Esophagus (tissue), 2 donors: ENCODE measurements around the gene DACH1. TPM values are rescaled to one million over a fixed set of nuclear protein-coding genes. Genes with fewer than 3 reads are reported as not detected.
"Not testable (repeated sequence)": the region's sequence is repeated elsewhere in the genome, so short reads cannot be mapped to it uniquely, and the experiment has no call there.

Source experiments
- H3K27ac ChIP-seq, 2 donors: one replicate each; pipeline ENCODE4 v1.5.1; 2013; ENCODE audit warnings: low read depth in 2 of 2, mild to moderate bottlenecking in 2 of 2, inconsistent platforms in 1 of 2, low read length in 1 of 2, moderate library complexity in 1 of 2
- H3K27me3 ChIP-seq, 2 donors: one replicate each; pipeline ENCODE4 v1.6.1; 2013; ENCODE audit warnings: low read length in 2 of 2, control low read depth in 1 of 2, mild to moderate bottlenecking in 1 of 2; ENCODE audit not compliant: insufficient read depth in 2 of 2, control insufficient read depth in 1 of 2
- H3K36me3 ChIP-seq, 2 donors: one replicate each; pipeline ENCODE4 v1.6.1; 2013; ENCODE audit warnings: low read length in 1 of 2; ENCODE audit not compliant: control insufficient read depth in 2 of 2, insufficient read depth in 2 of 2
- H3K4me1 ChIP-seq, 2 donors: one replicate each; pipeline ENCODE4 v1.6.1; 2013; ENCODE audit warnings: low read length in 1 of 2; ENCODE audit not compliant: control insufficient read depth in 2 of 2, insufficient read depth in 2 of 2
- H3K4me3 ChIP-seq, 2 donors: one replicate each; pipeline ENCODE4 v1.5.1; 2013; ENCODE audit warnings: low read length in 2 of 2, mild to moderate bottlenecking in 2 of 2, low read depth in 1 of 2, moderate library complexity in 1 of 2
- H3K9me3 ChIP-seq, 2 donors: one replicate each; pipeline ENCODE4 v1.6.1; 2013; ENCODE audit warnings: mild to moderate bottlenecking in 2 of 2, low read depth in 1 of 2, low read length in 1 of 2, moderate library complexity in 1 of 2; ENCODE audit not compliant: control insufficient read depth in 2 of 2, insufficient read depth in 1 of 2
- WGBS, 2 donors: extraction: QIAGEN DNeasy Blood & Tissue Kit; methylation state at CpG; one replicate each; pipeline ENCODE4 v1.1.7; 2013; 5-methylcytosine and 5-hydroxymethylcytosine counted together
- polyA plus RNA-seq, 2 donors: library from polyadenylated mRNA; stranded (reverse); fragments of 200-250 nt; gene quantifications; one replicate each; pipeline ENCODE4 v1.2.3, GENCODE V29; 2013
- donor health status: healthy with polysubstance abuse.
- donor health status: Bipolar disorder and iron deficiency.

The DACH1 gene
- polyA plus RNA-seq: under 1 TPM; 0.16 TPM

DNA sequence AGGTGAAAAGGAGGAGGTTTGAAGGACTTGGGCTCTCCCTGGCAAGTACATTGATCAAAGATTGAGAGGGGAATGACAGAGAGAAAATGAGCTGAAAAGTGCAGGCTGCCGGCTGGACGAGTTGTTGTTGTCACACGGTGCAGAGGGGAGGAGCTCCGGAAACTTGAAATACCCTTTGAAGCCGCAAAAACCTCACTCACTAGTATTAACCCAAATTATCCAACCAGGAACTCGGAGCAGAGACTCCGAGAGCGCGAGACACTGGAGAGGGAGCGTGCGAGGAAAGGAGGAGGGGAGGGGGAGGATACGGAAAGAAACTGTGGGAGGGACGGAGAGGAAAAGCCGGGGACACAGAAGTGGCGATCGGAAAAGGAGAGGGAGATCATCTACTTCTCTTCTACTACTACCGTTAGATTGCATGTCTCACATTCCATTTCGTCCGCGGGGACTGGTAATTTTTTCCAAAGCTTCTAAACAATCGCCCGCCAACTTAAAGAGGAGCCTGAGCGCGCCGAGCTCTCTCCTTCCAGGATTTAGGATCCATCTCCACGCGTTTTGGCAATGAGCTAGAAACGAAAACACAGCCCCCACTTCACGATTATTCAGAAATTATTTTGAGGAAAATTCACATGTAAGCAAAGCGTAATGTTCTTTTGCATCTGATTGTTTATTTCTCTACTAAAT lies at the start of gene DACH1:
TSS of gene DACH1 (minus strand) at position 74 of the 684 bp plus-strand sequence.
- Histone ChIP-seq H3K27me3 (peaks cover 17 to 18% of the 10 kb centered on the region in 2 donors), H3K36me3 (no peaks in the 10 kb centered on the region), H3K27ac (peak within 1 kb of the TSS; percentile 59 to 65), H3K4me1 (peaks cover 11 to 18% of the 10 kb centered on the region in 2 donors), H3K9me3 (no peaks in the 10 kb centered on the region), H3K4me3 (peak within 1 kb of the TSS; percentile 54)
- WGBS, 2 donors: 3 to 4% methylated on average over 30 of the region's 30 CpGs

DNA sequence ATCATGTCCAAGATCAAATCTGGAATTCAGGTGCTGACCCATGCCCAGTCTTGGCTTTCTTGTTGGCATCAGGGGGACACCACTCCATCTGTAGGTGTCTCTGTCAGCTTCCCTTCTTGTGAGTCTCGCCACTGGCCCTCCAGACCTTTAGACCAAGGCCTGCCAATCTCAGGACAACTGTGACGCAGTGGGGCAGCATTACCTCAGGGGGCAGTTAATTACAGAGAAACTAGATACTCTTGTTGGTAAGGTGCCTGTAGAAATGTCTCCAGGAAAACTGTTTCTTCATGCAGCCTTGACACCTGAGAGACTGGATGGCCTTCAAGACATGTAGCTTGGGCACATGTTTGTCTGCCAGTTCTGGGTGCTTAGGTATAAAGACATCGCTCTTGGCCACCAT lies 46.7 kb upstream of the DACH1 start:
- Histone ChIP-seq H3K27me3 (no peaks in the 10 kb centered on the region), H3K9me3 (peaks cover 0 to 3% of the 10 kb centered on the region in 2 donors), H3K36me3 (no peaks in the 10 kb centered on the region), H3K4me3 (no peak overlapping the region), H3K4me1 (no peaks in the 10 kb centered on the region), H3K27ac (no peak overlapping the region)
- 86 to 92% methylated on average over 3 of the region's 3 CpGs for WGBS, 2 donors

DNA sequence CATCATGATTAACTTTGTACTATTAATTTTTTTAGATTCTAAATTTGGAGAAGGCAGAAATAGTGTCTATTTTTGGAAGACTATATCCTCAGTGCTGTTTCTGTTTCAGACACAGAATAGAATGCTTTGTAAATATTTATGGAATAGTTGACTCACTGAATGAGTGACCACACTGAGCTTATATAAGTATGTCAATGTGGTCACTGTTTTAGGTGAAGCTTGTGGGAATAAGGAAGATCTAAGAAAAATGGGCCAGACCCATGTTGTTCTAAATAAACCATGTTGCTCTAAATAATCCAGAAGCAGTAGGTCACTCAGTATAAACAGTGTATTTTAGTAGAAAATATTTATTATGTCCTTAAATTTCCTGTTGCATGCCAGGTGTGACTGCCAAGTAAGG lies 45.5 kb upstream of the DACH1 start:
- Histone ChIP-seq H3K36me3 (no peaks in the 10 kb centered on the region), H3K9me3 (peaks cover 0 to 3% of the 10 kb centered on the region in 2 donors), H3K27ac (no peak overlapping the region), H3K4me3 (no peak overlapping the region), H3K27me3 (no peaks in the 10 kb centered on the region), H3K4me1 (no peaks in the 10 kb centered on the region)

DNA sequence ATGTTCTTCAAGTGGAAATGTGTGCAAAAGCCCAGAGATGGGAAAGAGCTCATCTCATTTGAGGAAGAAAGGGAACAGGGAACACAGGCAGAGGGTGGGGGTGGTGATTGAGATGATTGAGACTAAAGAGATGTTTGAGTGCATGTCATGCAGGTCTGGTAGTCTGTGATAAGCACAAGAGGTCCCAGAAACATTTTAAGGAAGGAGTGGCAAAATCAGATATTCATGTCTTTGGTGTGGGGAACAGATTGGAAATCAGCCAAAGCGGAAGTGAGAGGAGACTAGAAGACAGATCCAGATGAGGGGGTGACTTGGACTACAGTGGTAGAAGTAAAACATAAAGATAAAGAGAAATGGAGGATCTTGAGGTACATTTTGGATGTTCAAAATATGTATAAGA lies 39.4 kb upstream of the DACH1 start:
- Histone ChIP-seq H3K36me3 (no peaks in the 10 kb centered on the region), H3K9me3 (peaks cover 0 to 3% of the 10 kb centered on the region in 2 donors), H3K4me3 (no peak overlapping the region), H3K4me1 (no peaks in the 10 kb centered on the region), H3K27ac (no peak overlapping the region), H3K27me3 (no peaks in the 10 kb centered on the region)
- WGBS, 2 donors: 78 to 81% methylated on average over 1 of the region's 1 CpG

DNA sequence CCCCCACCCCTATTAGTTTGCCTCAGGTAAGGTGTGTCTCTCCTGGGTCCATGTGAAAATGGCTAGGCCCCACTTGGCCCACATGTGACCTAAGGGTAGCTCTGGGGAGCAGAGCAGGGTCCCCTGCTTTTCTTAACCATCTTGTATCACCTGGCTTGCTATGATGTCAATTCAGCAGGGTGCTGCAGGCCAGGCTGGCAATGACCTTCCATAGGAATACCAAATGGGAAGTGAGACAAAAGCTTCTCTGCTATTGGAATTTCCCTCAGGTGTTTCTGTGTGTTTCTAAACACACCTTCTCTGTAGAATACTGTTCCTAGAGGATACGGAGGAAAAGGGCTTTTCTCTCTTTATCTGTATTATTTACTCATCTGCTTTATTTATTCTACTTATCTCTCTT lies 35.7 kb upstream of the DACH1 start:
- no peaks in the 10 kb centered on the region for H3K36me3 ChIP-seq
- 48 to 64% methylated on average over 1 of the region's 1 CpG for WGBS, 2 donors
- H3K4me1 ChIP-seq: no peaks in the 10 kb centered on the region
- no peak overlapping the region for H3K4me3 ChIP-seq
- H3K27me3 ChIP-seq: no peaks in the 10 kb centered on the region
- H3K9me3 ChIP-seq: no peaks in the 10 kb centered on the region
- H3K27ac ChIP-seq: no peak overlapping the region

DNA sequence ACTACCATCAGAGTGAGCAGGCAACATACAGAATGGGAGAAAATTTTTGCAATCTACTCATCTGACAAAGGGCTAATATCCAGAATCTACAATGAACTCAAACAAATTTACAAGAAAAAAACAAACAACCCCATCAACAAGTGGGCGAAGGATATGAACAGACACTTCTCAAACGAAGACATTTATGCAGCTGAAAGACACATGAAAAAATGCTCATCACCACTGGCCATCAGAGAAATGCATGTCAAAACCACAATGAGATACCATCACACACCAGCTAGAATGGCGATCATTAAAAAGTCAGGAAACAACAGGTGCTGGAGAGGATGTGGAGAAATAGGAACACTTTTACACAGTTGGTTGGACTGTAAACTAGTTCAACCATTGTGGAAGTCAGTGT lies 26.5 kb upstream of the DACH1 start:
- 88 to 89% methylated on average over 3 of the region's 3 CpGs for WGBS, 2 donors
- not testable (repeated sequence) for H3K36me3 ChIP-seq, H3K27ac ChIP-seq, H3K27me3 ChIP-seq, H3K9me3 ChIP-seq, H3K4me1 ChIP-seq, H3K4me3 ChIP-seq

DNA sequence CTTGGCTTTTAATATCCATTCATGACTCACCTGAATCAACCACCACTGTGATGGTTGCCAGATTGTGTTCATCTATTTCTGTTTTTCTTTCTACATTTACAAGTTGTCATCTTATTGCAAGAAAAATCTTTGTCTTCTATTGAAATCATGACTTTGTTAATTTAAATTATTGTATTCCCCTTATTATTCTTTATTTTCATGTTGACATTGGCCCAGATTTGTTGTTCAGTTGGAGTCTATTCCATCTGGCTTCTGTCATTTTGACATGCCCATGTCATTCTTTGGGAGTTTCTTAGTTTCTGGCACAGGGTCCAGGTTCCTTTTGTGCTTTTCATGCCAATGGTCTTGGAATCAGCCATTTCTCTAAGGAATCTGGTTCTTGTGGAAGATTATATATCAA lies 19.9 kb upstream of the DACH1 start:
- Histone ChIP-seq H3K4me1 (no peaks in the 10 kb centered on the region), H3K27me3 (no peaks in the 10 kb centered on the region), H3K36me3 (no peaks in the 10 kb centered on the region), H3K9me3 (no peaks in the 10 kb centered on the region), H3K4me3 (no peak overlapping the region), H3K27ac (no peak overlapping the region)

DNA sequence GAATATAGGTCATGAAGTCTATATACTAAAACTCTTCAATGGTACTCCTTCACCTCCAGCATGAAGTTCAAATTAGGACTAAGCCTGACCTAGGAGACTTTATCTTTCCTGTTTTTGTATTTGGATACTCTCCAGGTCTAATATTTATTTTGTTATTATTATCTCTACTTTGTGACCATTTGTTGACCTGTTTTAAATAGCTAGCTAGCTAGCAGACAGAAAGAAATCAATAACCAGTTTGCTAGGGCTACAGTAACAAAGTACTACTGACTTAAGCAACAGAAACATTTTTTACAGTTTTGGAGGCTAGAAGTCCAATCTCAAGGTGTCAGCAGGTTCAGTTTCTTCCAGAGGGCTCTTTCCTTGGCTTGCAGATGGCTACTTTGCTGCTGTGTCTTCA lies 15.1 kb upstream of the DACH1 start:
- H3K4me1 ChIP-seq: no peaks in the 10 kb centered on the region
- no peaks in the 10 kb centered on the region for H3K27me3 ChIP-seq
- H3K9me3 ChIP-seq: no peaks in the 10 kb centered on the region
- H3K27ac ChIP-seq: no peak overlapping the region
- H3K36me3 ChIP-seq: no peaks in the 10 kb centered on the region
- no peak overlapping the region for H3K4me3 ChIP-seq

DNA sequence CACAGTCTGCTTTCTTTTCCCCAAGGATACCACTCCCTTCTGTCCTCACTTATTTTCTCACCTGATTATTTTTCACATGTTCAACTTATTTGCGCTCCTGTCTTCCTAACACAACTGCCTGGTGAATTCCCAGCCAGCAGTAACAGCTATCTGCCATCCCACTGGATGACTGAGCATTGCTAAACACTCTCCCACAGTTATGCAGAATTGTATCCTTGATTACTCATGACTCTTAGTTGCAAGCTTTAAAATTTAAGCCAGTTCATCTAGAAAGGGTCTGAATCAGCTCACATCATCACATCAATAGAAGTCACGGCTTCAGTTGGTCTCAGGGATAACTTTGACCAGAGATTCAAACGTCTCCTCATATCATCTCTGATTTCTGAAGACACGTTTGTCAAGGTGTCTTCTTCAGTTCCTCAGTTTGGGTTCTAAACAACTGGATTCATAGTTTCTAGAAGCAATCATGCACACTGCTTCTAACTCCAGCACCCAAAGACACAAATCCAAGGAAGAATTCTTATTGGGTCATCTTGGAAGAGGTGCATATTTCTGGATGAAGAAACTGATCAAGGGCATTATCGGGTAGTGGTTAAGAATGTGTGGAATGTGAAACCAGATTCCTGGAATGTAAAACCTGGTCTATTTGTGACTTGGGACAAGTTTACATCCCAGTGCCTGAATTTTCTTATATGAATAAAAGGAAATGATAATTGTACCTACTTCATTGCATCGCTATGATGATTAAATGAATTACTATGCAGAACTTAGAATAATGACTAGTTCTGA lies 13.9 kb upstream of the DACH1 start:
- Histone ChIP-seq H3K4me1 (no peaks in the 10 kb centered on the region), H3K27me3 (no peaks in the 10 kb centered on the region), H3K36me3 (no peaks in the 10 kb centered on the region), H3K9me3 (no peaks in the 10 kb centered on the region), H3K4me3 (no peak overlapping the region), H3K27ac (no peak overlapping the region)
- whole genome bisulfite sequencing, 2 donors: 71 to 82% methylated on average over 6 of the region's 6 CpGs

DNA sequence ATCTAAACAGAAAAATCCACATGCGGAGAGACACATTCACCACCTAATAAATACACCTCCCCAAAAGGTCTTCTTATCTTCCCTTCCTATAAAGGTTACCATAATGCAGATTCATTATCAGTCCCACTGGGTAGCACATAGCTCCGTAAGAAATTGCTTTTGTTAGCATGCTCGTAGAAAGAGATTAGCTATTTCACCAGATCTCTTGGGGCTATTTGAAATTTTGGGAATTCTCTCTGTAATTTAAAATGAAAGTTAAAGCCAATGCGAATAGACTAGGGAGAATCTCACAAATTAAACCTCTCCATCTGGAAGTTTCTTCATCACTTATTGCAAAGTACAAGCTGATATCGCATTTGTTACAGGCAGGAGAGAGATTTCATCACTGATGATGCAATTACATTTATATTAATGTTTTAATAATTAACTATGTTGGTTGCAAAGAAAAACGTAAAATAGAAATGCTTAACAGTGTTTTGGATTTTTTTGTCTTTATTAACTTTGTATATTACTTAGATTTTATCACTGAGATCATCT lies 12.9 kb upstream of the DACH1 start:
- WGBS, 2 donors: 69 to 78% methylated on average over 6 of the region's 6 CpGs
- H3K4me3 ChIP-seq: no peak overlapping the region
- no peak overlapping the region for H3K27ac ChIP-seq
- no peaks in the 10 kb centered on the region for H3K27me3 ChIP-seq
- no peaks in the 10 kb centered on the region for H3K9me3 ChIP-seq
- H3K4me1 ChIP-seq: no peaks in the 10 kb centered on the region
- H3K36me3 ChIP-seq: no peaks in the 10 kb centered on the region
